Osteocyte (in vitro differentiated cells): Measurements from ENCODE around the gene PAF1. TPM values are rescaled to one million over a fixed set of nuclear protein-coding genes. Genes with fewer than 3 reads are reported as not detected.

Source experiments
- DNase-seq: peaks from one replicate; pipeline ENCODE4 v3.0.0; 2021; ENCODE audit warnings: mixed read lengths; ENCODE audit not compliant: unreplicated experiment; ENCODE audit errors: extremely low spot score
- H3K27ac Mint-ChIP-seq: one replicate; pipeline ENCODE4 v1.8.0; 2021; ENCODE audit warnings: mild to moderate bottlenecking, mixed read lengths; ENCODE audit not compliant: unreplicated experiment
- H3K27me3 Mint-ChIP-seq: one replicate; pipeline ENCODE4 v1.8.0; 2021; ENCODE audit warnings: mixed read lengths; ENCODE audit not compliant: unreplicated experiment
- H3K36me3 Mint-ChIP-seq: one replicate; pipeline ENCODE4 v1.8.0; 2021; ENCODE audit warnings: mixed read lengths; ENCODE audit not compliant: unreplicated experiment
- H3K4me1 Mint-ChIP-seq: one replicate; pipeline ENCODE4 v1.8.0; 2021; ENCODE audit warnings: mixed read lengths; ENCODE audit not compliant: unreplicated experiment
- H3K4me3 Mint-ChIP-seq: one replicate; pipeline ENCODE4 v1.8.0; 2021; ENCODE audit warnings: mild to moderate bottlenecking, moderate library complexity, mixed read lengths; ENCODE audit not compliant: unreplicated experiment
- H3K9me3 Mint-ChIP-seq: one replicate; pipeline ENCODE4 v1.8.0; 2021; ENCODE audit warnings: mixed read lengths; ENCODE audit not compliant: unreplicated experiment
- total RNA-seq: library from RNA; stranded (reverse); gene quantifications from 2 replicates; pipeline ENCODE4 v1.2.1, GENCODE V29; 2021
- TF ChIP-seq, protein P1 (sequence below): fragments of 200-600 bp; sonication (generic); IDR thresholded peaks from 2 replicates; pipeline ENCODE4 v1.5.0; 2021; ENCODE audit warnings: antibody characterized with exemption, mild to moderate bottlenecking, moderate library complexity

The PAF1 gene
- total RNA-seq, 1 donor from 2014 or later = 45.9 TPM

DNA sequence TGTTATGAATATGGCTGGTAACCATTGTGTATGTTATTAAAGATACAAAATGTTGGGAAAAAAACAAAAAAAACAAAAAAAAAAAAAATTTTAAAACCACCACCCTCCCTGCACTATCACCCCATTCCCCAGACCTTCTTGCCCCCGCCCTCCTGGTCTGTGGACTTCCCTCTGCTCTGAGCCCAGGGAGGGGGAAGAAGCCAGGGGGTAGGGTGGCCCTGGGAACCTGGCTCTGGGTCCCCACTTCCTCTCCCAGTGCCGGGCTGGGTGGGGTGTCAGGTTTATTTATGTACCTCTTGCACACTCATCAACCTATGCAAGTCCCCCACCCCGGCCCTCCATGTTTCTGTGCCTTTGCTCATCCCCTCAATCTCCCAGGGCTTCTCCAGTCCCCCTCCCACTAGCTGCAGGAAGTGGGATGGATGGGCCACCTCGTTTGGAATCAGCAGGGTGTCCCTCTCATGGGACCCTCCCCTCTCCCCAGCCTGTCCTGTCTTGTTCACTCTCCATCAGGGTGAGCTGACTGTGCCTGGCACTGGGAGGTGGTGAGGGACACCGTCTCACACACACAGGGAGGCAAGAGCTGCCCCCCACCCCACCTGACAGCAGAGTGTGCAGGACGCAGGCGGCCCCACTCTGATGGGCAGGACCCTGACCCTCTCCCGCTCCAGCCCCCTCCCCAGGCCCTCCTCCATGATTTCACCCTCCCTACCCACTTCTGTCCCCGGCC lies 5.9 kb downstream of the PAF1 start:
- Mint-ChIP-seq H3K27ac (peak overlapping the region; percentile 47), H3K9me3 (no peaks in the 10 kb centered on the region), H3K27me3 (no peaks in the 10 kb centered on the region), H3K4me1 (peaks cover 5% of the 10 kb centered on the region), H3K4me3 (no peak overlapping the region), H3K36me3 (peaks cover 41% of the 10 kb centered on the region)
- no peak for DNase-seq
- TF ChIP-seq, protein P1, sequence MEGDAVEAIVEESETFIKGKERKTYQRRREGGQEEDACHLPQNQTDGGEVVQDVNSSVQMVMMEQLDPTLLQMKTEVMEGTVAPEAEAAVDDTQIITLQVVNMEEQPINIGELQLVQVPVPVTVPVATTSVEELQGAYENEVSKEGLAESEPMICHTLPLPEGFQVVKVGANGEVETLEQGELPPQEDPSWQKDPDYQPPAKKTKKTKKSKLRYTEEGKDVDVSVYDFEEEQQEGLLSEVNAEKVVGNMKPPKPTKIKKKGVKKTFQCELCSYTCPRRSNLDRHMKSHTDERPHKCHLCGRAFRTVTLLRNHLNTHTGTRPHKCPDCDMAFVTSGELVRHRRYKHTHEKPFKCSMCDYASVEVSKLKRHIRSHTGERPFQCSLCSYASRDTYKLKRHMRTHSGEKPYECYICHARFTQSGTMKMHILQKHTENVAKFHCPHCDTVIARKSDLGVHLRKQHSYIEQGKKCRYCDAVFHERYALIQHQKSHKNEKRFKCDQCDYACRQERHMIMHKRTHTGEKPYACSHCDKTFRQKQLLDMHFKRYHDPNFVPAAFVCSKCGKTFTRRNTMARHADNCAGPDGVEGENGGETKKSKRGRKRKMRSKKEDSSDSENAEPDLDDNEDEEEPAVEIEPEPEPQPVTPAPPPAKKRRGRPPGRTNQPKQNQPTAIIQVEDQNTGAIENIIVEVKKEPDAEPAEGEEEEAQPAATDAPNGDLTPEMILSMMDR = no peak

DNA sequence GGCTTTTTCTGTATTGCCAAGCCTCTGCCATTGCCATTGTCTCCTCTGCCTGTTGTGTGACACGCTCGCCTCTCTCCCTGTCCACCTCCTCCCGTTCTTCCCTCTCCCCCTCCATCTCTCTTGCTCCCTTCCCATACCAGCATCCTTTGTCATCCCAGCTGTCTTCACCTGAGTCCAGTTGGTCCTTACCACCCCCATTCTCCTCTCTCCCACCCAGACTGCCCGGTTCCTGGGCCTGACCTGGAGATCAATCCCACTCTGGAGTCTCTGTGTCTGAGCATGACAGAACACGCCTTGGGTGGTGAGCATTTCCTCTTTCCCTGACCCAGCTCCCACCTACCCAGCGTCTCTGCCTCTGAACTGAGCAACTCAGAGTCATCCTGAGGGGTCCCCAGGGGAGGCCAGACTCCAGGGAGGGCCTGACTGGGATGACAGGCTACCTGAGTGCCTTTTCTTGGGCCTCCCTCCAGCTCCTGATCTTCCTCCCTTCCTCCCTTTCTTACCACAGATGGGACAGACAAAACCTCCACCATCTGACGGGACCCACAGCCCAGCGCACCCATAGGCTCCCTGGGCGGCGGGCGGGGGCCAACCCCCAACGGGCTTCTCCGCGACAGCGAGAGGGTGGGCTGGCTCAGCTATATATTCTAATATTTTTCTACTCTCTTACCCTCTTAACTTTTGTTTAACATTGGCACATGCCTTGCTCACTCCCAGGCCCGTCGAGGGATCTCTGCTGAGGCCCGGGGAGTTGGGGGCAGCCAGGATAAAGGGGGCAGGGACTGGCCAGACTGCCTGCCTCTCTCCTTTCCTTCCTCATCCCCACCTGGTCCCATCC lies 7.7 kb downstream of the PAF1 start:
- no peaks in the 10 kb centered on the region for H3K4me1 Mint-ChIP-seq
- H3K36me3 Mint-ChIP-seq = peaks cover 42% of the 10 kb centered on the region
- no peak for DNase-seq

GRCh38 chr19:39381910-39382611 lies 8.8 kb downstream of the PAF1 start:
- H3K9me3 Mint-ChIP-seq = no peaks in the 10 kb centered on the region
- TF ChIP-seq, protein P1 = no peak
- no peak overlapping the region for H3K4me3 Mint-ChIP-seq
- H3K27me3 Mint-ChIP-seq = no peaks in the 10 kb centered on the region
- no peaks in the 10 kb centered on the region for H3K4me1 Mint-ChIP-seq
- peaks cover 46% of the 10 kb centered on the region for H3K36me3 Mint-ChIP-seq
- no peak for DNase-seq
- H3K27ac Mint-ChIP-seq = no peak overlapping the region

More for the DNA sequence above, 7.7 kb downstream of the PAF1 start:
- H3K27ac Mint-ChIP-seq = peak overlapping the region; percentile 53
- H3K27me3 Mint-ChIP-seq = no peaks in the 10 kb centered on the region
- H3K4me3 Mint-ChIP-seq = no peak overlapping the region
- TF ChIP-seq, protein P1 = no peak
- no peaks in the 10 kb centered on the region for H3K9me3 Mint-ChIP-seq

- no peak for DNase-seq
- H3K36me3 Mint-ChIP-seq = peaks cover 44% of the 10 kb centered on the region
- no peak overlapping the region for H3K27ac Mint-ChIP-seq
- no peaks in the 10 kb centered on the region for H3K4me1 Mint-ChIP-seq
- no peak overlapping the region for H3K4me3 Mint-ChIP-seq
- no peaks in the 10 kb centered on the region for H3K27me3 Mint-ChIP-seq
- TF ChIP-seq, protein P1 = no peak
- H3K9me3 Mint-ChIP-seq = no peaks in the 10 kb centered on the region
Measured at GRCh38 chr19:39380521-39381502, 10.1 kb downstream of the PAF1 start.
